ENCODE measurements around the gene ELMOD1. TPM values are rescaled to one million over a fixed set of nuclear protein-coding genes. Genes with fewer than 3 reads are reported as not detected.

The ELMOD1 gene
- total RNA-seq, 1 experiment from 2014 or later: 0.35 TPM

DNA sequence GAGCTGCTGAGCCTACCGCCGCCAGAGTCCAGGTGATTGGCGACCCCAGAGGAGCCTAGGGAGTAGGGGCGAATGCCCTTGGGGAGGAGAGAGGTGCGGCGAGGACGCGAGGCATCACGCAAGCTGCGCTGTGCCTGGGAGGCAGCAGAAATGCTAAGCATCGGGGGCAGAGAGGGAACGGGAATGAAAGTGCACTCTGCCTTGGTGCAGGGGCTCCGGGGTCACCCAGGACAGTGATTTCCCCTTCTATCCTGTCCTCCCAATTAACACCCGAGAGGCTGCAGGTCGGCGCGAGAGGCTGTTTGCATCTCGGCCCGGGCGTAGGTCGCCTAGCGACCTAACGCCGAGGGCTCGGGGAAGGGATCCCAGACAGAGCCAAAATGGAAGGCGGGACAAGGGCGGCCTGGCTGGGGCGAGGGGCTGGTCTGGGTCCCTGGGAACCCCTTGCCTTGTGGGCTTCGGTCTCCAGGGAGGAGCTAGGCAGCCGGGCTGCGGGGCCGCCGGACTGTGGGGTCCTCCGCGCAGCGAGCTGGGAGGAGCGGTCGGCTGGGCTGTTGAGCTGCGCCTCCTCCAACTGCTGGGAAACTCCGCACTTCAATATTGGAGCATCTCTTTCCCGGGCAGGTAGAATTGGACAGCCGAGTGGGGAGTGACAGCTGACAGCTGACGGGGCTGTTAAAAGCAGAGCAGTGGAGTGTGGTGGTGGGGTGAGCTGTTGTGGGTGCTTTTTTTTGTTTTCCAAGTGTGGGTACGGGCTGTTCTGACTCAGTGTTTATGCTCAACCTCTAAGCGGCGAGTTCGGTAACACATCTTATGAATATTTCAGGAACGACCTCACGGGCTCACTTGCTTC lies 657 bp downstream of the ELMOD1 start:
- Mint-ChIP-seq H3K4me3 (ENCODE audit: low read depth, unreplicated experiment) (peak overlapping the region; percentile 82), H3K36me3 (ENCODE audit: insufficient read depth, unreplicated experiment) (peaks cover 14% of the 10 kb centered on the region), H3K27me3 (ENCODE audit: unreplicated experiment) (peaks cover 69% of the 10 kb centered on the region), H3K4me1 (ENCODE audit: low read depth, unreplicated experiment) (peaks cover 8% of the 10 kb centered on the region), H3K9me3 (ENCODE audit: low read depth, unreplicated experiment) (no peaks in the 10 kb centered on the region), H3K27ac (ENCODE audit: unreplicated experiment) (no peak overlapping the region)
- DNase-seq: peak; percentile 3
- no TSS peak for BruUV-seq (replicated peaks)
- TF ChIP-seq, protein P1, sequence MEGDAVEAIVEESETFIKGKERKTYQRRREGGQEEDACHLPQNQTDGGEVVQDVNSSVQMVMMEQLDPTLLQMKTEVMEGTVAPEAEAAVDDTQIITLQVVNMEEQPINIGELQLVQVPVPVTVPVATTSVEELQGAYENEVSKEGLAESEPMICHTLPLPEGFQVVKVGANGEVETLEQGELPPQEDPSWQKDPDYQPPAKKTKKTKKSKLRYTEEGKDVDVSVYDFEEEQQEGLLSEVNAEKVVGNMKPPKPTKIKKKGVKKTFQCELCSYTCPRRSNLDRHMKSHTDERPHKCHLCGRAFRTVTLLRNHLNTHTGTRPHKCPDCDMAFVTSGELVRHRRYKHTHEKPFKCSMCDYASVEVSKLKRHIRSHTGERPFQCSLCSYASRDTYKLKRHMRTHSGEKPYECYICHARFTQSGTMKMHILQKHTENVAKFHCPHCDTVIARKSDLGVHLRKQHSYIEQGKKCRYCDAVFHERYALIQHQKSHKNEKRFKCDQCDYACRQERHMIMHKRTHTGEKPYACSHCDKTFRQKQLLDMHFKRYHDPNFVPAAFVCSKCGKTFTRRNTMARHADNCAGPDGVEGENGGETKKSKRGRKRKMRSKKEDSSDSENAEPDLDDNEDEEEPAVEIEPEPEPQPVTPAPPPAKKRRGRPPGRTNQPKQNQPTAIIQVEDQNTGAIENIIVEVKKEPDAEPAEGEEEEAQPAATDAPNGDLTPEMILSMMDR (IDR thresholded peaks at IDR 0.05; ENCODE audit: unreplicated experiment): no peak
- CTCF ChIA-PET: interaction anchor here (0.9 to 1.2 kb wide), 2 partner anchors 20 to 98 kb away, joined by 3 read pairs; no protein-coding TSS in a partner anchor
- intact Hi-C loops (cut with micrococcal nuclease; ENCODE audit: unreplicated experiment): no loop called here

DNA sequence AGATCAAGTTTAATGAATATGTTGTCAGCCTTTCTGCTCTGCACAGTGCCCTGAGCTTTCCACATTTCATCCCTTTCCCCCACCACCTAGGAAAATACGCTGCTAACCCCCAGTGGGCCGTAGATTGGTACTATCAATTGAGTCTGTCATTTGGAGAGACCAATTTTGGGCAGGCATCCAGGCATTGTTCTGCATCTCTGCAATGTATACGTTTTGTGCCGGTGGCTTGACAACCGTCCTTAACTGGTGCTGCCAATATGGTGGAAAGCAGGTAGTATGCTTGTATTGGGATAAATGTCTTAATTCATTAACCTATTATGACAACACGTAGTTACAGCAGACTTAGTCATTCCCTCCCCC lies 1.3 kb downstream of the ELMOD1 start:
- BruUV-seq (replicated peaks): no TSS peak
- H3K4me1 Mint-ChIP-seq (ENCODE audit: low read depth, unreplicated experiment): peaks cover 8% of the 10 kb centered on the region
- CTCF ChIA-PET: interaction anchor here (1.2 kb wide), 1 partner anchor 97 kb away, joined by 3 read pairs; no protein-coding TSS in a partner anchor
- TF ChIP-seq, protein P1 (IDR thresholded peaks at IDR 0.05; ENCODE audit: unreplicated experiment): no peak
- peaks cover 14% of the 10 kb centered on the region for H3K36me3 Mint-ChIP-seq (ENCODE audit: insufficient read depth, unreplicated experiment)
- intact Hi-C loops (cut with micrococcal nuclease; ENCODE audit: unreplicated experiment): no loop called here
- H3K4me3 Mint-ChIP-seq (ENCODE audit: low read depth, unreplicated experiment): peak overlapping the region; percentile 82
- no peak overlapping the region for H3K27ac Mint-ChIP-seq (ENCODE audit: unreplicated experiment)
- DNase-seq: no peak
- H3K27me3 Mint-ChIP-seq (ENCODE audit: unreplicated experiment): peaks cover 67% of the 10 kb centered on the region
- H3K9me3 Mint-ChIP-seq (ENCODE audit: low read depth, unreplicated experiment): no peaks in the 10 kb centered on the region

DNA sequence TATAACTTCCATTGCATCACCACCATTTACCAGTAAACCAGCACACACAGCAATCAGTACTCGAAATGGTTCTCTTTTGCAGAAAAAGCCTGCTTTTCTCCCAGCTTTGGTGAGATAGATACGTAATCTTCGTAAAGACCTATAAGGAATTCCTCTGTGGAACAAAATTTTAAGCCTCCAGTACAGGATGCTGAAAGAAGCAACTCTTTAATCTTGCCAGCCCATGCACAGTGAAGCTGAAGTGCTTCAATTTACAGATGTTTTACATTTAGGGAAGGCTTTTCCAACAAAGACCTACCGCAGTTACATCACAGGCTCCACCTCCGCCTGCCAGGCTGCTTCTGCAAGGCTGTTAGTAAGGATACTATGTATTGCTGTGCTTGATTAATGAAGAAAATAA lies 1.9 kb downstream of the ELMOD1 start:
- H3K27me3 Mint-ChIP-seq (ENCODE audit: unreplicated experiment): peaks cover 61% of the 10 kb centered on the region
- DNase-seq: no peak
- CTCF ChIA-PET: no interaction called here
- no TSS peak for BruUV-seq (replicated peaks)
- no peaks in the 10 kb centered on the region for H3K9me3 Mint-ChIP-seq (ENCODE audit: low read depth, unreplicated experiment)
- H3K4me1 Mint-ChIP-seq (ENCODE audit: low read depth, unreplicated experiment): peaks cover 8% of the 10 kb centered on the region
- H3K27ac Mint-ChIP-seq (ENCODE audit: unreplicated experiment): no peak overlapping the region
- TF ChIP-seq, protein P1 (IDR thresholded peaks at IDR 0.05; ENCODE audit: unreplicated experiment): no peak
- intact Hi-C loops (cut with micrococcal nuclease; ENCODE audit: unreplicated experiment): no loop called here
- no peak overlapping the region for H3K4me3 Mint-ChIP-seq (ENCODE audit: low read depth, unreplicated experiment)
- H3K36me3 Mint-ChIP-seq (ENCODE audit: insufficient read depth, unreplicated experiment): peaks cover 14% of the 10 kb centered on the region

DNA sequence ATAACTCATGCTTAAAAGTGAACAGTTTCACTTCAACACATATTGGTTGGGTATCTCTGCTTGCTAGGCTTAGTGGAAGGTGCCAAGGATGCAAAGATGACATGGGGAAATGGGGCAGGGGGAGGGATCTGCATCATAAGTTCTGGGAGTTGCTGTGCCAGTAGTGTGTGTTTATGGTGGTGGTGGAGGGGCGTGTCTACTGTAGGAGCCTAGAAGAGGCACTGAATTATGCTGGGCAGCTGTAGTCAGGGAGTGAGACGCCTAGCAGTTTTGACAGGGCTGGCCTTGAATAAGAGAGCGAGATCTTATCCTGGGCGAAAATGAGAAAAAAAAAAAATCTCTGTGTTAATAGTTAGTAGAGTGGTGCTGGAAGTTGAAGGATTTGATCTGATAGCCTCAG lies 3.0 kb downstream of the ELMOD1 start:
- TF ChIP-seq, protein P1 (IDR thresholded peaks at IDR 0.05; ENCODE audit: unreplicated experiment): no peak
- DNase-seq: no peak
- intact Hi-C loops (cut with micrococcal nuclease; ENCODE audit: unreplicated experiment): no loop called here
- no peak overlapping the region for H3K27ac Mint-ChIP-seq (ENCODE audit: unreplicated experiment)
- no TSS peak for BruUV-seq (replicated peaks)
- no peaks in the 10 kb centered on the region for H3K9me3 Mint-ChIP-seq (ENCODE audit: low read depth, unreplicated experiment)
- H3K27me3 Mint-ChIP-seq (ENCODE audit: unreplicated experiment): peaks cover 49% of the 10 kb centered on the region
- H3K4me3 Mint-ChIP-seq (ENCODE audit: low read depth, unreplicated experiment): no peak overlapping the region
- CTCF ChIA-PET: no interaction called here
- peaks cover 14% of the 10 kb centered on the region for H3K36me3 Mint-ChIP-seq (ENCODE audit: insufficient read depth, unreplicated experiment)
- H3K4me1 Mint-ChIP-seq (ENCODE audit: low read depth, unreplicated experiment): peaks cover 8% of the 10 kb centered on the region
